GM19035 (cell line): ENCODE data around the gene GPX4.
A peak's percentile ranks its signal among the peaks of the same experiment; 100 is the strongest.

Source experiments
- ATAC-seq: cut with Tn5 transposase; IDR thresholded peaks from one replicate; pipeline ENCODE4 v1.9.1; 2021; ENCODE audit not compliant: unreplicated experiment

GPX4 gene

DNA sequence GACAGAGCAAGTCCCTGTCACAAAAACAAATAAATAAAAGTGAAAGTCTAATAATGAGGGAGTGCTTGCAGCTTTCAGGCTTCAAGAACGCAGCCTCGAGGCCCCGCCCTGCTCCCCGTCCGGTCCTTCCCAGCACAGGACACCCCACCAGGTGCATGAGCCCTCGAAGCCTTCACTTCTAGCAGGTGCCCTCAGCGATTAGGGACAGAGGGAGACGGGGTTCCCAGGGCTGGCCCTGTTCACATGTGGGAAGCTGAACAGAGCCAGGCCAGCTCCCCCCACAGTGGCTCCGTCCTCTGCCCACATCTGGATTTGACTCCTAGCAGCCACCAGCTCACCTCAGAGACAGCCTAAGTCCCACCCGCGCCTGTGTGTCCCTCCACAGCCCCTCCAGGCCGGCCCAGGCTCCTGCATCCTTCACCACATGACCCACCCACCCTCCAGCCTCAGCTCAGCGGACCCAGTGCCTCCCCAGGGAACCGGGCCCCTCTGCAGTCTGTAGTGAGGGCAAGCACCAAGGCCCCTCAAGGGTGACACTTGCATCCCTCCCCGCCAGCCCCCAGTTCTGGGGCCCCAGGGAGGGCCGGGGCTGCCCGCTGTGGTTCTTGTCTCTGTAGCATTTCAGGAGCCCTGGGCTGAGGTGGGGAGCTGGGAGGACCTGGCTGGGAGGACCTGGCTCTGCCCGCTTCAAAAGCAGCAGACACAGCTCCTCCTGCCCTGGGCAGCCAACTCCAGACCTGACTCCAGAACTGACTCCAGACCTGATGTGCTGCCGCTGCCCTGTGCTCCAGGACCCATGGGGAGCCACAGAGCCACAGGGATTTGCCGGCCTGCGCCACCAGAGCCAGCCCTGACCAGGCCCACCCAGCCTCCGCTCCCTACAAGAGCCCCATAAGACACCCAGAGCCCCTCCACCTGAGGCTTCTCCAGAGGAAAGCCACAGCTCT is 27.2 kb downstream of the GPX4 start:
- peak; percentile 1 for ATAC-seq

DNA sequence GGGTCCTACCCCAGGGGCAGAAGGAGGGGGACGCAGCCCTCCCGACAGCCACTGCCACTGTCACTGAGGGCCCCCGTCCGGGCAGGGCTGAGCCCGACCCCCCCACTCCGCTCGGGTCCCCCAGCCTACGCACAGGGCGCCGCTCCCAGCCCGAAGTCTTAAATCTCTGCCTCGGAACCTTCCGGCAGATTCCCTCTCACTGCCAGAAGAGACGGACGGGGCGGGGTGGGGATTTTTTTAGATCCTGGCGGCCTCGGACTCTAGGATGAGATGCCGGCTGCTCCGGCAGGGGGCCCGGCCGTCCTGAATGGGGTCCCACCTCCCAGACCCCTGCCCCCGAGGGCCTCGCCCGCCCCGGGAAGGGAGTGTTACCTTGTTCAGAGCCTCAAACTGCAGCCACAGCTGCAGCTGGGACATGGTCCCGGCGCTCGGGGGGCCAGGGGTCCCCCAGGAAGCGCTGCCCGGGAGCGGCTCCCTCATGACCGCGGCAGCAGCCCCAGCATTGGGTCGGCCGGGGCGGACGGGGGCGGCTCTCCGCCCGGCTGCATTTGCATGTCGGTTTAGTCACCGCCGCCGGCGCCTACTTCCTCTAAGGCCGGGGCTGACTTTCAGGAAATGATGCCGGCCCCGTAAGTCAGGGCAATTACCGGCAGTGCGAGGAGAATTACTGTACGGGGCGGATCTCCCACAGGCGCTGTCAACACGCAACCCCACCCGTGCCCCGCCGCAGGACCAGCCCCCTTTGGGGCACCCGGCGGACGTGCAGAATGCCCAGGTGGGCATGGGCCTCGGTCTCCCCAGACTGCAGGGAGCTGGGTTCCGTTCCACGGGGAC is 28.1 kb downstream of the GPX4 start:
- peak; percentile 56 for ATAC-seq

- peak; percentile 13 for ATAC-seq
Measured at GRCh38 chr19:1132552-1133383, 29.0 kb downstream of the GPX4 start.

DNA sequence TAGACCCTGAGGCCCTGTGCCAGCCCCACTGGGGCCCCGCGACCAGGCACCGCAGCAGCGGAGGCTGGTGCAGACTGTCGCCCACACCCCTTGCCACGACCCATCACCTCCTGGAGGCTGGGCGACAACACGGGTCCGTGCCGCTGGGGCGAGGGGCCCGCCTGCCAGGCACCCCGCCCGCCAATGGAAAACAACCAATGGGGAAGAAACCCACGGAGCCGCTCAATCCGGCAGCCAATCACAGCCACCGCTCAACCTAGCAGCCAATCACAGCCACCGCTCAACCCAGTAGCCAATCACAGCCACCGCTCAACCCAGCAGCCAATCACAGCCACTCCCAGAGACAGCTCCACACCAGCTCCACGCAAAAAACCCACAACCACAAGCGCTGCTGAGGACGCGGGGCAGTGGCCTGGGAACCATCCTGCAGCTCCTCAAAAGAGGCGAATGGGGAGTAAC is 29.7 kb downstream of the GPX4 start:
- peak; percentile 59 for ATAC-seq

GRCh38 chr19:1134431-1134830 is 30.6 kb downstream of the GPX4 start:
- no peak for ATAC-seq

DNA sequence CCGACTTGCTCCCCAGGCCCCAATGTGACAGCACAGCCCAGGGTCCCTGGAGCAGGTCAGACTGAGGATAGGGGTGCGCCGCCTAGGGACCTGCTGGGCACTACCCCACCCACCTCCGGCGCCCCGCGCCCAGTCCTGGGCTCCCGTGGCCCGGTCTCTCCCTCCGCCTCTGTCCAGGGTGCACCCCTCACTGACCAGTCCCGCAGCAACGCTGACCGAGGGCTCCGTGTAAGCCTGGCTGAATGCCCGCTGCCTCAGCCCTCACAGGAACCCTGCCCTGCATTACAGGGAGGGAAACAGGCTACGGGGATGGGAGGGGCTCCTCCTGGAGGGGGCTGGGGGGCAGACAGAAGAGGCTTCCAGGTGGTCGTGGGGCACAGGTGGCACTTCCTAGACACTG is 31.7 kb downstream of the GPX4 start:
- ATAC-seq: no peak

DNA sequence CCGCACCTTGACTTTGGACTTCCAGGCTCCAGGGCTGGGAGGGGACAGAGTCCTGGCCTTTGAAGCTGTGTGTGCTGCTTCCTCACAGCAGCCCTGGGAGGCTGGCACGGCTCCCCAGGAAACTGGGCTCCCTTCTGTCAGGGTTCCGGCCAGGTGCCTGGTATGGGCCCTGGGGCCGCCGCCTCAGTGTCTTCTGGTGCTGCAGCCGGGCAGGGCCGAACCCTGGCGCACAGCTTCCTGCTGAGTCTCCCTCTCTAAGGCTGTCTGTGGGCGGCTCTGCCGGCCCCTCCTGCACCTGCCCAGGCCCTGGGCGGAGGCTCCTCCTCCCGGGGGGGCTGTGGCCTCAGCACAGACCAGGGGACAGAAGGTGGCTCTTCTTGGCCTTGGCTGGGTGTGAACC is 32.4 kb downstream of the GPX4 start:
- ATAC-seq: no peak

GRCh38 chr19:1136621-1137317 is 33.0 kb downstream of the GPX4 start:
- ATAC-seq: no peak

GRCh38 chr19:1138121-1138520 is 34.3 kb downstream of the GPX4 start:
- no peak for ATAC-seq

DNA sequence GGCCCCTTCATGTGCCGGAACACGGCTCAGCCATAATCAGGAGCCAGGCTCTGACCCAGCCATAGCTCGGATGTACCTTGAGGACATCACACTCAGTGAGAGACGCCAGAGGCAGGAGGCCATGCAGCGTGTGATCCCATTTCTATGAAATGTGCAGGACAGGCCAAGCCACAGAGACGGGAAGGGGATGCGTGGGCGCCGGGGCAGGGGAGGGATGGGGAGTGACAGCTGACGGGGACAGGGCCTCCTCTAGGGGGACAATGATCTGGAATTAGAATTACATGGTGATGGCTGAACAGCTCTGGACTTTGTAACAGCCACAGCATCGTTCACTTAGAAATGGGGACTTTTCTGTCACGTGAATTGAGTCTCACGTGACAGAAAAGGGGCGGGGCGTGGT is 35.3 kb downstream of the GPX4 start:
- ATAC-seq: no peak

GRCh38 chr19:1140272-1141027 is 36.7 kb downstream of the GPX4 start:
- no peak for ATAC-seq

GRCh38 chr19:1141944-1142343 is 38.1 kb downstream of the GPX4 start:
- no peak for ATAC-seq

- ATAC-seq: no peak
Measured at GRCh38 chr19:1143828-1144399, 40.1 kb downstream of the GPX4 start.

DNA sequence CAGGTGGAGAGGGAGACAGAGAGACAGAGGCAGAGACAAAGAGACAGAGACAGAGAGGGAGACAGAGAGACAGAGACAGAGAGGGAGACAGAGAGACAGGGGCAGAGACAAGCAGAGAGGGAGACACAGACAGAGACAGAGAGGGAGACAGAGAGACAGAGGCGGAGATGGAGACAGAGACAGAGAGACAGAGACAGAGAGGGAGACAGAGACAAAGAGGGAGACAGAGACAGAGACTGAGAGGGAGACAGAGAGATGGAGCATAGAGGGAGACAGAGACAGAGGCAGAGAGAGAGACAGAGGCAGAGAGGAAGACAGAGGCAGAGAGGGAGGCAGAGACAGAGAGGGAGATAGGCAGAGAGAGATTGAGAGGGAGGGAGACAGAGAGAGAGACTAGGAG is 40.9 kb downstream of the GPX4 start:
- ATAC-seq: no peak

DNA sequence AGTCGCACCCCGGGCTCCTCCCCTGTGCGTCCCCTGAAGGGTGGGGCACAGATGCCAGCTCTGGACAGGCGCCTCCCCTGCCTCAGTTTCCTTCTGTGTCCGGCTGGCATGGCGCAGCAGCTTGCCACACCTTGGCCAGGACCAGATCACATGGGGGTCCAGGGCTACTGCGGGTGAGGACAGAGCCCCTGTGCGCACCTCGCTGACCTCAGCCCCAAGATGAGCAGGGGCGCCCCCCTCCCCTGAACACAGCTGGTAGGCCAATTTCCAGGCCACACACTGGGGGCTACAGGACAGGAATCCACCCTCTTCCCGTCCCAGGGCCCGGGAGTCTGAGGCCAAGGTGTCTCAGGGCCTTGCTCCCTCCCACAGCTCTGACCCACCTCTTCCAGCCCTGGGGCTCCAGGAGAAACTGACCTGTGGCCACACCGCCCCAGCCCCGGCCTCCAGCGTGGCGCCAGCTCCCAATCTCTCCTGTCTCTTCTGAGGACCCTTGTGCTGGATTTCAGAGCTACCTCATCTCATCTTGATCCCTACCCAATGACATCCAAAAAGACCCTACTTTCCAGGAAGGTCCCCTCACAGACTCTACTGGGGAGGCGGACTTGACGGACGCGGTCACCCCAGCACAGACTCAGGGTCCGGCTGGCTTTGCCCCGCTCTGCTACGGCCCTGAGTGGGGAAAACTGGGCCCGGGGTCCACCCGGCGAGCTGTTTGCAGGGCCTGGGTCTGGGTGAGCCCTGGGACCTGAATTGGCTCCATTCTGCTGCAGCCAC is 42.0 kb downstream of the GPX4 start:
- no peak for ATAC-seq

- ATAC-seq: no peak
Measured at GRCh38 chr19:1146412-1146699, 42.6 kb downstream of the GPX4 start.

GRCh38 chr19:1146858-1147780 is 43.3 kb downstream of the GPX4 start:
- no peak for ATAC-seq
